ENCODE measurements around the gene ATPAF1.

The ATPAF1 gene

DNA sequence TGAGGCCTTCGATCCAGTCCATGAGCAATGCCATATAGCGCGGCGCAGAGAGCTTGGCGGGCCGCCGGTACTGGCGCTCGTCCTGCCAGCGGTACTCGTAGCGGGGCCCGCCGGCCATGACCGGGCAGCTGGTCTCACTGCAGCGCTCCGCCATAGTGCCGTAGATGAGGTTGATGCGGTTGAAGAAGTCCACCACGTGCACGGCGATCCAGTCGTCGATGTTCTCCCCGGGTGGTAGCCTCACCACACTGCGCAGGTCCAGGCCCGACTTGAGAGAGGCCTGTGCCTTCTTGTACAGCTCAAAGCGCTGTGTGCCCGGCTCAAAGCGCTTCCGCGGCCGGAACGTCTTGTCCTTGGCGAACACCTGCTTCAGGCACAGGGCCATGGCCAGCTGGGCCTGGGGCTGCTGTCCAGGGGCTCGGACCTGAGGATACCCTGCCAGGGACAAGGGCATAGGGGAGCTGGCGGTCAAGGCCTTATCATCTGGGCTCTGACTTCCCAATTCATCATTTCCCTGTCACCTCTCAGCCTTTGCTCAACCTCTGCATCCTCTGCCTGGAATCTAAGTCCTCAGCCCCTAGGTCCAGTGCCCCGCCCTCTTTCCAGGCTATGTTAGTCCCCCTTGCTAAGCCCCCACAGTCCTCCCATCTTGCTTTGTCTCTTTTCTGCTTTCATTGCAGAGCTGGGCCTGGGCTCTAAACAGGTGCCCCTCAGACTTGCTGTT lies 55.1 kb downstream of the ATPAF1 start:
- H3K4me1 ChIP-seq: no peaks in the 10 kb centered on the region

DNA sequence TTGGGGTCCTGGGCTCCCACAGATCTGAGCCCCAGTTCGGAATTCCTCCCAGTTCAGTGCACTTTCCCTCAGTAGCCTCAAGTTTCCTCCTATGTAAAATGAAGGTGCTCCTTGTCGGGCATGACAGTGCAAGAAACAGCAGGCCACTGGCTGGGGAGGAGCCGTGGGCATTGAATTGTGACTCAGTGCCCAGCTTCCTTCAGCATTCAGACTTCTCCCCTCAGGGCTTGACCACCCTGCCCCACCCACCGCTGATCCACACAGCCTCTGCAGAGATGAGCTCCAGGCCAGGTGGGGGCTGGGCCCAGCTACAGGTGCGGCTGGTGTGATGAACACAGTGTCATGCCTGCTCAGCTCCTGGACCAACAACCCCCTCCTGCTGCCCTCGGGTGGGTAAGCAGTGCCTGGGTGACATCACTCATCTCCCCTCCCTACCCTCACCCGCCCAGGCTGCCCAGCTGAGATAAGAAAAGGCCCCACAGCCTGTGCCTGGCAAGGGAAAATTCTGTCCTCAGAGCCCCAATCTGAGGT lies 56.4 kb downstream of the ATPAF1 start:
- Histone ChIP-seq H3K9me3 (no peaks in the 10 kb centered on the region), H3K36me3 (no peaks in the 10 kb centered on the region), H3K4me1 (no peaks in the 10 kb centered on the region), H3K27me3 (no peaks in the 10 kb centered on the region), H3K4me3 (ENCODE audit: low read depth, low read length) (no peak overlapping the region)
- TF ChIP-seq, protein P1, sequence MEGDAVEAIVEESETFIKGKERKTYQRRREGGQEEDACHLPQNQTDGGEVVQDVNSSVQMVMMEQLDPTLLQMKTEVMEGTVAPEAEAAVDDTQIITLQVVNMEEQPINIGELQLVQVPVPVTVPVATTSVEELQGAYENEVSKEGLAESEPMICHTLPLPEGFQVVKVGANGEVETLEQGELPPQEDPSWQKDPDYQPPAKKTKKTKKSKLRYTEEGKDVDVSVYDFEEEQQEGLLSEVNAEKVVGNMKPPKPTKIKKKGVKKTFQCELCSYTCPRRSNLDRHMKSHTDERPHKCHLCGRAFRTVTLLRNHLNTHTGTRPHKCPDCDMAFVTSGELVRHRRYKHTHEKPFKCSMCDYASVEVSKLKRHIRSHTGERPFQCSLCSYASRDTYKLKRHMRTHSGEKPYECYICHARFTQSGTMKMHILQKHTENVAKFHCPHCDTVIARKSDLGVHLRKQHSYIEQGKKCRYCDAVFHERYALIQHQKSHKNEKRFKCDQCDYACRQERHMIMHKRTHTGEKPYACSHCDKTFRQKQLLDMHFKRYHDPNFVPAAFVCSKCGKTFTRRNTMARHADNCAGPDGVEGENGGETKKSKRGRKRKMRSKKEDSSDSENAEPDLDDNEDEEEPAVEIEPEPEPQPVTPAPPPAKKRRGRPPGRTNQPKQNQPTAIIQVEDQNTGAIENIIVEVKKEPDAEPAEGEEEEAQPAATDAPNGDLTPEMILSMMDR (IDR thresholded peaks at IDR 0.05; ENCODE audit: low read depth, low read length): no peak
- no peak for DNase-seq

More for the DNA sequence above, 55.1 kb downstream of the ATPAF1 start:
- Histone ChIP-seq H3K36me3 (no peaks in the 10 kb centered on the region), H3K9me3 (no peaks in the 10 kb centered on the region), H3K27me3 (no peaks in the 10 kb centered on the region), H3K4me3 (ENCODE audit: low read depth, low read length) (no peak overlapping the region)
- TF ChIP-seq, protein P1 (IDR thresholded peaks at IDR 0.05; ENCODE audit: low read depth, low read length): no peak
- no peak for DNase-seq

DNA sequence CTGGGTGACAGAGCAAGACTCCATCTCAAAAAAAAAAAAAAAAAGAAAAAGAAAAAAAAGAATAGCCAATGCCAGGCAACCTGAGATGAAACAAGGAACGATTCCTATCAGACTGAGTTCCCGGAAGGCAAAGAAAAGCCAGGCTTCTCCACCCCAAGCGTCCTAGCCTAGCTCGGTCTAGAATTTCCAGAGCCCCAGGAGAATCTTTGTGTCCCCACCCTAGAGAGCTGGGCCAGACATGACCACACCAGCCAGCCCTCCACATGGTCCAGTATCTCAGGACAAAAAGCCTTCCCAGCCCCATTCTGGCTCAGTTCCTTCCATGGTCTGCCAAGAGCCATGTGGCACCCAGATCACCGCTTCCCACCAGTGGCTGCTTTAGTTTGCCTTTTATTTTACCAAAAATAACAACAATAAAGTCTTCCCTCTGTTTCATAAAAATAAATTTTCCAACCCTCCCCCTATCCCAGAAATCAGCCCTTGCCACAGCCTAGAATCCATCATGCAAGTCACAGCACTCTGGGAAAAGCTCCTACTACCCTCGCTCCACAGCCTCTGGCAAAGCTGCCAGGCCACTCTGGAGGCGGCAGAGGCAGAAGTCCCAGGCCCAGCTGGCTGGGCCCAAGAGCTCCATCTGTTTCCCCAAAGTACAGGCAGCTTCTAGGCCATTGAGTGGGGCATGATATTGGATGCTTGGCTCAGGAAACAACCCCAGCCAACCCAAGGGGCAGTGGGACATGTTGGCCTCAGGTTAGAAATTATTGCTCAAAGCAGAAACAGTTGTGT lies 60.6 kb downstream of the ATPAF1 start:
- Histone ChIP-seq H3K9me3 (no peaks in the 10 kb centered on the region), H3K27me3 (no peaks in the 10 kb centered on the region), H3K36me3 (no peaks in the 10 kb centered on the region), H3K4me3 (ENCODE audit: low read depth, low read length) (no peak overlapping the region), H3K4me1 (no peaks in the 10 kb centered on the region)
- DNase-seq: no peak
- TF ChIP-seq, protein P1 (IDR thresholded peaks at IDR 0.05; ENCODE audit: low read depth, low read length): no peak

DNA sequence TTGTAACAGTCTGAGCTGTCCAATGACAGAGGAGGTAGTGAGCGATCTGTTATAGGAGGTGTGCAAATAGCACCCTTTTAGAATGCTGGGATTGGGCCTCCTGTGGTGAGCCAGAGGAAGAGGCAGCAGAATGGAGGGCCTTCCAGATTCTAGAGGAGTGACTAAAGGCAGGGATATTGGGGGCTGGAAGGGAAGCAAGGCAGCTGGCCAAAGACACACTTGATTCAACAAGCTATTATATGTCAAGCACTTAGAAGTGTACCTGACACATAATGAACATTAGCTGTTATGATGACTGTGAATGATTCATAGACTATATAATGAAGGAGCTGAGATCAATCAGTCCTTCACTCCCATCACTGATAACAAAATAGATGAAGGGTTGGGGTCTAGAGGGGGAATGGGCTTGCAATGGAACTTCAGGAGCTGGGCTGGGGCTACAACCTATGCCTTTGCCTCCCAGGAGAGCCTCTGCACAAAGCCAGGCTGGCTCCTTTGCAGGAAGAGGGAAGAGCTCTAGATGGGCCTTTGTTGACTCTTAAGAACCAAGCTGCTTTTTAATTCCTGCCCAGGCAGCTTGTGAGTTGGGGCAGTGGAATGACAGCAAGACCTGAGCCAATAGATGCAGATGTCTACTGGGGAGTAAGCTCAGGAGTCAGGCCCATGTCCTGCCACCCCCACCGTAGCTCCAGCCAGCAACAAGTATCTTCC lies 61.8 kb downstream of the ATPAF1 start:
- no peaks in the 10 kb centered on the region for H3K36me3 ChIP-seq
- no peak overlapping the region for H3K4me3 ChIP-seq (ENCODE audit: low read depth, low read length)
- H3K27me3 ChIP-seq: no peaks in the 10 kb centered on the region
- DNase-seq: no peak
- TF ChIP-seq, protein P1 (IDR thresholded peaks at IDR 0.05; ENCODE audit: low read depth, low read length): no peak
- H3K9me3 ChIP-seq: no peaks in the 10 kb centered on the region
- no peaks in the 10 kb centered on the region for H3K4me1 ChIP-seq

DNA sequence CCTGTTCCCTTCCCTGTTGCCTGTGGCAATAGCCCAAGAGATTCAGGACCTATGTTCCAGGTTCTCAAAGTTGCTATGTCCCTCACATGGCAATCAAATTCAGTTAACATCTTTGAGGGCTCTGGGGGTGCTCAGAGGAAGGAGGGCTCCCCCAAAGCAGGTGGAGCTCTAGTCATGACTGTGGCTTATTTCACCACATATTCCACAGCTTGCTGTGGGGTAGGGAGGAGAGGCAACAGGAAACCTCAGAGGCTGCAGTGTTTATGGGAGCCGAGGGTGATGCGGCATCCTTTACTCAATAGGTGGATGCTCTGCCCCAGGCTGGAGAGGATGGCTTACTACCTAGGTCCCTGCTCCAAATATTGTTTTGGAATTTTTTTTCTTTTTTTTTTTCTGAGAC lies 62.9 kb downstream of the ATPAF1 start:
- Histone ChIP-seq H3K27me3 (no peaks in the 10 kb centered on the region), H3K9me3 (no peaks in the 10 kb centered on the region), H3K36me3 (no peaks in the 10 kb centered on the region), H3K4me3 (ENCODE audit: low read depth, low read length) (no peak overlapping the region), H3K4me1 (no peaks in the 10 kb centered on the region)
- TF ChIP-seq, protein P1 (IDR thresholded peaks at IDR 0.05; ENCODE audit: low read depth, low read length): no peak
- no peak for DNase-seq
